ENCODE results near the gene FKBP3. TPM values are rescaled to one million over a fixed set of nuclear protein-coding genes. Genes with fewer than 3 reads are reported as not detected.

The FKBP3 gene
- total and polyA plus RNA-seq, 2 of the 8 experiments (the other 6 are each of a cell fraction or from before 2014, with no cell fraction given) = 36.0 to 149 TPM

GRCh38 chr14:45128963-45129629 is 5.2 kb downstream of the FKBP3 start:
- no peaks in the 10 kb centered on the region for H3K23me2 ChIP-seq (ENCODE audit: low read depth, low read length)

More at GRCh38 chr14:45128963-45129629, 5.2 kb downstream of the FKBP3 start:
- POLR2A ChIA-PET (ENCODE audit: partially characterized antibody) = interaction anchor here (1.6 kb wide), 1 partner anchor 16 kb away, joined by 3 read pairs; no protein-coding TSS in a partner anchor
- Histone ChIP-seq H3K79me1 (ENCODE audit: low read depth, low read length) (no peaks in the 10 kb centered on the region), H3K4me1 (replicated peaks in 1 of 4; ENCODE audit: control insufficient read depth in 3 of 4, insufficient read depth in 4 of 4, low read length in 3 of 4) (no peaks in the 10 kb centered on the region), H3K79me2 (ENCODE audit: control insufficient read depth in 1 of 2, insufficient read depth in 2 of 2, low read length in 2 of 2) (peaks cover 4 to 49% of the 10 kb centered on the region in 2 experiments; a peak in 3 of 4 replicates), H2AK5ac (ENCODE audit: low read depth, low read length) (no peak overlapping the region), H3K18ac (ENCODE audit: extremely low read depth, low read length) (no peak overlapping the region), H3K9me3 (ENCODE audit: insufficient read depth in 2 of 2, low read depth in 1 of 2, low read length in 1 of 2) (no peaks in the 10 kb centered on the region), H3K27me3 (replicated peaks in 1 of 4; ENCODE audit: control insufficient read depth in 3 of 4, extremely low read depth in 1 of 4, insufficient read depth in 3 of 4, low read length in 3 of 4) (no peaks in the 10 kb centered on the region), H4K20me1 (replicated peaks in 1 of 2; ENCODE audit: control insufficient read depth in 1 of 2, insufficient read depth in 2 of 2, low read length in 2 of 2) (no peaks in the 10 kb centered on the region), H3K27ac (ENCODE audit: low read depth, low read length) (no peak overlapping the region), H2BK20ac (ENCODE audit: low read length) (no peak overlapping the region), H3K4me3 (ENCODE audit: extremely low read depth in 1 of 4, insufficient read depth in 2 of 4, low read depth in 3 of 4, low read length in 4 of 4) (no peak overlapping the region), H4K91ac (replicated peaks; ENCODE audit: insufficient read length, low read length) (no peak overlapping the region), H2BK5ac (ENCODE audit: low read depth, low read length) (no peak overlapping the region), H2BK15ac (ENCODE audit: low read length) (no peak overlapping the region), H3K14ac (ENCODE audit: insufficient read length) (no peak overlapping the region), H2BK12ac (ENCODE audit: low read depth, low read length) (no peak overlapping the region), H2BK120ac (replicated peaks; ENCODE audit: low read depth, low read length) (no peak overlapping the region), H3K36me3 (ENCODE audit: control insufficient read depth in 2 of 4, insufficient read depth in 4 of 4, low read length in 3 of 4) (peaks cover 5 to 49% (median 28%) of the 10 kb centered on the region in 4 experiments), H3K56ac (replicated peaks; ENCODE audit: insufficient read length, low read depth, low read length) (no peak overlapping the region), H2AFZ (ENCODE audit: low read length) (no peak overlapping the region), H3K4ac (replicated peaks; ENCODE audit: insufficient read length, low read depth, low read length) (no peak overlapping the region), H3K9ac (replicated peaks in 1 of 4; ENCODE audit: extremely low read depth in 1 of 4, low read depth in 3 of 4, low read length in 3 of 4) (no peak overlapping the region), H4K8ac (ENCODE audit: extremely low read depth, insufficient read depth, low read length) (no peak overlapping the region), H3K23ac (ENCODE audit: insufficient read length) (no peak overlapping the region), H4K5ac (ENCODE audit: insufficient read length, low read depth, low read length) (no peak overlapping the region), H3K4me2 (ENCODE audit: insufficient read depth in 1 of 2, low read depth in 2 of 2, low read length in 2 of 2) (no peak overlapping the region)
- TF ChIP-seq SP2 (IDR thresholded peaks at IDR 0.05; ENCODE audit: low read length) = no peak
- no peak for TF ChIP-seq GABPA (IDR thresholded peaks at IDR 0.05; ENCODE audit: borderline replicate concordance, insufficient read depth, low read length)
- TF ChIP-seq CEBPB (IDR thresholded peaks at IDR 0.05; ENCODE audit: low read depth, low read length) = no peak
- TF ChIP-seq KDM5A (IDR thresholded peaks at IDR 0.05; ENCODE audit: low read length) = no peak
- no peak for TF ChIP-seq CBX5 (IDR thresholded peaks at IDR 0.05; ENCODE audit: low read depth, low read length)
- TF ChIP-seq HDAC6 (IDR thresholded peaks at IDR 0.05; ENCODE audit: low read depth, low read length) = no peak
- no peak for TF ChIP-seq SP1 (IDR thresholded peaks at IDR 0.05; ENCODE audit: low read depth, low read length)
- 96% methylated on average over 1 of the region's 1 CpG; no CpG with 5 or more reads in 1 of the 2 experiments for WGBS, 2 experiments (ENCODE audit: extremely low coverage in 1 of 2, insufficient coverage in 1 of 2, insufficient read length in 1 of 2, insufficient replicate concordance in 2 of 2, low coverage in 1 of 2, low lambda C conversion rate in 2 of 2, missing lambda C conversion rate in 1 of 2)
- no peak for FAIRE-seq
- DNase-seq (ENCODE audit: low read depth in 1 of 2, low spot score in 2 of 2) = no peak
- CTCF ChIA-PET (ENCODE audit: partially characterized antibody) = interaction anchor here (1.0 to 1.2 kb wide), 4 partner anchors 11 to 123 kb away, joined by 3 to 5 read pairs (median 4); no protein-coding TSS in a partner anchor

Measured in H1 (cell line).